ENCODE data around the gene SLC25A21. TPM values are rescaled to one million over a fixed set of nuclear protein-coding genes. Genes with fewer than 3 reads are reported as not detected.
A peak's percentile ranks its signal among the peaks of the same experiment; 100 is the strongest.

Gene SLC25A21
- total RNA-seq, 1 donor from 2014 or later, result 6.4 TPM

GRCh38 chr14:36663404-36664321, 508.7 kb downstream of the SLC25A21 start:
- Histone ChIP-seq H3F3A (ENCODE audit: low read depth) (peaks cover 13% of the 10 kb centered on the region), H4K20me1 (ENCODE audit: low read depth) (peaks cover 97% of the 10 kb centered on the region), H3K9ac (no peak overlapping the region), H3K4me1 (peaks cover 9% of the 10 kb centered on the region), H2AFZ (replicated peaks) (no peak overlapping the region), H3K27me3 (peaks cover 100% of the 10 kb centered on the region), H3K4me2 (peak overlapping the region; percentile 74), H3K79me2 (ENCODE audit: low read depth) (no peaks in the 10 kb centered on the region), H3K9me3 (ENCODE audit: low read depth) (no peaks in the 10 kb centered on the region), H3K36me3 (no peaks in the 10 kb centered on the region), H3K4me3 (no peak overlapping the region), H3K27ac (no peak overlapping the region)
- H3K27ac Mint-ChIP-seq, result no peak overlapping the region
- no peaks in the 10 kb centered on the region for H3K36me3 Mint-ChIP-seq
- H3K4me1 Mint-ChIP-seq, result peaks cover 26% of the 10 kb centered on the region
- TF ChIP-seq EZH2phosphoT487 (IDR thresholded peaks at IDR 0.05) (peak; percentile 77), CTCF (IDR thresholded peaks at IDR 0.05) (no peak), EZH2 (IDR thresholded peaks at IDR 0.05) (peak; percentile 82)
- peaks cover 2% of the 10 kb centered on the region for H3K9me3 Mint-ChIP-seq
- peaks cover 95% of the 10 kb centered on the region for H3K27me3 Mint-ChIP-seq (ENCODE audit: insufficient read depth, low read depth)
- H3K4me3 Mint-ChIP-seq, result peak overlapping the region; percentile 73
- peak; percentile 72 for DNase-seq (ENCODE audit: low spot score)

GRCh38 chr14:36662543-36663403, 509.6 kb downstream of the SLC25A21 start:
- Mint-ChIP-seq H3K27ac (no peak overlapping the region), H3K4me1 (peaks cover 26% of the 10 kb centered on the region), H3K36me3 (no peaks in the 10 kb centered on the region), H3K27me3 (ENCODE audit: insufficient read depth, low read depth) (peaks cover 95% of the 10 kb centered on the region), H3K9me3 (peaks cover 2% of the 10 kb centered on the region), H3K4me3 (peak overlapping the region; percentile 76)
- Histone ChIP-seq H3K4me3 (peak overlapping the region; percentile 30), H3K36me3 (no peaks in the 10 kb centered on the region), H2AFZ (replicated peaks) (peak overlapping the region; percentile 17), H3K27me3 (peaks cover 100% of the 10 kb centered on the region), H3F3A (ENCODE audit: low read depth) (peaks cover 13% of the 10 kb centered on the region), H3K4me1 (peaks cover 9% of the 10 kb centered on the region), H3K27ac (no peak overlapping the region), H3K4me2 (peak overlapping the region; percentile 74), H3K9ac (no peak overlapping the region), H3K9me3 (ENCODE audit: low read depth) (no peaks in the 10 kb centered on the region), H4K20me1 (ENCODE audit: low read depth) (peaks cover 98% of the 10 kb centered on the region), H3K79me2 (ENCODE audit: low read depth) (no peaks in the 10 kb centered on the region)
- TF ChIP-seq EZH2 (IDR thresholded peaks at IDR 0.05), result peak; percentile 96
- TF ChIP-seq CTCF (IDR thresholded peaks at IDR 0.05), result no peak
- TF ChIP-seq EZH2phosphoT487 (IDR thresholded peaks at IDR 0.05), result peak; percentile 78
- peak; percentile 73 for DNase-seq (ENCODE audit: low spot score)

- no peak overlapping the region for H2AFZ ChIP-seq (replicated peaks)
- Mint-ChIP-seq H3K27me3 (ENCODE audit: insufficient read depth, low read depth) (peaks cover 95% of the 10 kb centered on the region), H3K27ac (no peak overlapping the region), H3K4me1 (peaks cover 26% of the 10 kb centered on the region), H3K4me3 (peak overlapping the region; percentile 76), H3K9me3 (peaks cover 2% of the 10 kb centered on the region), H3K36me3 (no peaks in the 10 kb centered on the region)
- no peaks in the 10 kb centered on the region for H3K79me2 ChIP-seq (ENCODE audit: low read depth)
- TF ChIP-seq EZH2phosphoT487 (IDR thresholded peaks at IDR 0.05) (no peak), EZH2 (IDR thresholded peaks at IDR 0.05) (no peak), CTCF (IDR thresholded peaks at IDR 0.05) (no peak)
- peaks cover 100% of the 10 kb centered on the region for H3K27me3 ChIP-seq
- H3K9ac ChIP-seq, result no peak overlapping the region
- DNase-seq (ENCODE audit: low spot score), result no peak
- H3K27ac ChIP-seq, result no peak overlapping the region
- peak overlapping the region; percentile 32 for H3K4me3 ChIP-seq
- H3K9me3 ChIP-seq (ENCODE audit: low read depth), result no peaks in the 10 kb centered on the region
- H4K20me1 ChIP-seq (ENCODE audit: low read depth), result peaks cover 98% of the 10 kb centered on the region
- no peaks in the 10 kb centered on the region for H3K36me3 ChIP-seq
- H3K4me1 ChIP-seq, result peaks cover 8% of the 10 kb centered on the region
- peaks cover 13% of the 10 kb centered on the region for H3F3A ChIP-seq (ENCODE audit: low read depth)
- peak overlapping the region; percentile 74 for H3K4me2 ChIP-seq
These were observed 510.2 kb downstream of the SLC25A21 start for GRCh38 chr14:36662258-36662542.
